HepG2 (cell line): ENCODE results near the gene PARP3. TPM values are rescaled to one million over a fixed set of nuclear protein-coding genes. Genes with fewer than 3 reads are reported as not detected.
A peak's percentile ranks its signal among the peaks of the same experiment; 100 is the strongest.

Experiments used
- AGO2 ChIP-seq: fragments of 200-400 bp; formaldehyde crosslinking; optimal IDR thresholded peaks from 2 replicates; pipeline ENCODE3; 2017; ENCODE audit warnings: mild to moderate bottlenecking, low read depth, low read length, moderate library complexity
- CBX2 ChIP-seq, 2 experiments: fragments of 200-600 bp in 1 of 2; sonication (generic); formaldehyde crosslinking in 1 of 2; IDR thresholded peaks; 2 replicates each; pipeline versions ENCODE4 v1.7.0 to v1.8.1; 2018 to 2022; ENCODE audit warnings: low read depth in 2 of 2, low read length in 1 of 2, mild to moderate bottlenecking in 1 of 2, missing genetic modification reagents in 1 of 2
- CEBPB ChIP-seq: IDR thresholded peaks from 2 replicates; pipeline ENCODE4 v1.6.1; 2011; ENCODE audit warnings: low read depth, low read length, improper control_type of control experiment, borderline replicate concordance
- DPF2 ChIP-seq: sonication (generic); formaldehyde crosslinking; IDR thresholded peaks from 2 replicates; pipeline ENCODE4 v1.4.0; 2020; ENCODE audit warnings: mild to moderate bottlenecking, low read depth, missing genetic modification reagents, borderline replicate concordance
- EHMT2 ChIP-seq: fragments of 200-600 bp; sonication (generic); IDR thresholded peaks from 2 replicates; pipeline ENCODE4 v1.7.0; 2017; ENCODE audit warnings: antibody characterized with exemption, low read depth, low read length, borderline replicate concordance
- GABPB1 ChIP-seq: IDR thresholded peaks from 2 replicates; pipeline ENCODE4 v1.6.1; 2016; ENCODE audit warnings: mild to moderate bottlenecking, missing genetic modification reagents, moderate library complexity, missing compliant biosample characterization
- LCORL ChIP-seq, 2 experiments: fragments of 450-650 bp in 1 of 2; sonication (generic) in 1 of 2; formaldehyde crosslinking in 1 of 2; IDR thresholded peaks; 2 replicates each; pipeline versions ENCODE4 v1.5.0 to v1.6.1; 2017 to 2020; ENCODE audit warnings: antibody characterized with exemption in 1 of 2, missing genetic modification reagents in 1 of 2
- SIN3A ChIP-seq: IDR thresholded peaks from 2 replicates; pipeline ENCODE4 v1.6.1; 2011; ENCODE audit warnings: low read depth, mild to moderate bottlenecking, control low read depth, low read length, borderline replicate concordance
- SMAD3 ChIP-seq: sonication (generic); formaldehyde crosslinking; IDR thresholded peaks from 2 replicates; pipeline ENCODE4 v1.4.0; 2020; ENCODE audit warnings: missing genetic modification reagents
- SMARCE1 ChIP-seq: fragments of 450-650 bp; IDR thresholded peaks from 2 replicates; pipeline ENCODE4 v1.6.1; 2017; ENCODE audit warnings: borderline replicate concordance
- ZMYM2 ChIP-seq: sonication (generic); formaldehyde crosslinking; IDR thresholded peaks from 2 replicates; pipeline ENCODE4 v1.8.0; 2022; ENCODE audit warnings: mild to moderate bottlenecking, missing genetic modification reagents
- ZNF17 ChIP-seq: sonication (generic); formaldehyde crosslinking; IDR thresholded peaks from 2 replicates; pipeline ENCODE4 v1.5.0; 2020; ENCODE audit warnings: mild to moderate bottlenecking, missing genetic modification reagents
- ZNF253 ChIP-seq: sonication (generic); formaldehyde crosslinking; IDR thresholded peaks from 2 replicates; pipeline ENCODE4 v1.8.0; 2022; ENCODE audit warnings: mild to moderate bottlenecking, missing genetic modification reagents, borderline replicate concordance
- ZNF468 ChIP-seq: sonication (generic); formaldehyde crosslinking; IDR thresholded peaks from 2 replicates; pipeline ENCODE4 v1.8.0; 2022; ENCODE audit warnings: mild to moderate bottlenecking, moderate library complexity, missing genetic modification reagents
- ZNF501 ChIP-seq: sonication (generic); formaldehyde crosslinking; IDR thresholded peaks from 2 replicates; pipeline ENCODE4 v1.5.1; 2020; ENCODE audit warnings: mild to moderate bottlenecking, moderate library complexity, missing genetic modification reagents
- ZNF629 ChIP-seq: sonication (generic); formaldehyde crosslinking; conservative IDR thresholded peaks from 2 replicates; pipeline ENCODE4 v1.5.0; 2020; ENCODE audit warnings: missing genetic modification reagents
- ZNF709 ChIP-seq: sonication (generic); formaldehyde crosslinking; IDR thresholded peaks from 2 replicates; pipeline ENCODE4 v1.5.0; 2020; ENCODE audit warnings: mild to moderate bottlenecking, missing genetic modification reagents
- ZNF773 ChIP-seq: sonication (generic); formaldehyde crosslinking; IDR thresholded peaks from 2 replicates; pipeline ENCODE4 v1.4.0; 2020; ENCODE audit warnings: missing genetic modification reagents, borderline replicate concordance
- polyA plus RNA-seq, 8 experiments: library from polyadenylated mRNA; depleted of rRNA in 3 of 8; stranded (reverse) in 7 of 8; unstranded in 1 of 8; fragments of >200 nt; fragmentation: Illumina TruSeq in 4 of 8; extraction: Trizol in 4 of 8; gene quantifications; 2 replicates each; pipeline versions ENCODE4 v1.2.1 to v1.2.3, GENCODE V29; 2011 to 2016; ENCODE audit warnings: low read depth in 4 of 8, missing spikeins in 1 of 8, mixed read lengths in 1 of 8; ENCODE audit not compliant: insufficient read depth in 1 of 8
- total RNA-seq, 5 experiments: library from RNA; depleted of rRNA; stranded (reverse); fragments of >200 nt; fragmentation: Illumina TruSeq; extraction: Trizol; gene quantifications; 2 replicates each; pipeline ENCODE4 v1.2.3, GENCODE V29; 2016; ENCODE audit warnings: low read depth in 1 of 5
- TF ChIP-seq, protein P1 (sequence below): sonication (generic); formaldehyde crosslinking; IDR thresholded peaks from 2 replicates; pipeline ENCODE4 v1.8.0; 2022; ENCODE audit warnings: missing genetic modification reagents, mild to moderate bottlenecking, borderline replicate concordance
- TF ChIP-seq, protein P2 (sequence below): sonication (generic); formaldehyde crosslinking; IDR thresholded peaks from 2 replicates; pipeline ENCODE4 v1.4.0; 2020; ENCODE audit warnings: missing genetic modification reagents, borderline replicate concordance
- TF ChIP-seq, protein P3 (sequence below): sonication (generic); formaldehyde crosslinking; IDR thresholded peaks from 2 replicates; pipeline ENCODE4 v1.4.0; 2020; ENCODE audit warnings: mild to moderate bottlenecking, missing genetic modification reagents
- TF ChIP-seq, protein P4 (sequence below): IDR thresholded peaks from 2 replicates; pipeline ENCODE4 v1.6.1; 2016; ENCODE audit warnings: low read depth, borderline replicate concordance

Gene PARP3
- total and polyA plus RNA-seq, 2 of the 13 experiments (the other 11 are each of a cell fraction or from before 2014, with no cell fraction given), result 11.2 to 21.5 TPM

DNA sequence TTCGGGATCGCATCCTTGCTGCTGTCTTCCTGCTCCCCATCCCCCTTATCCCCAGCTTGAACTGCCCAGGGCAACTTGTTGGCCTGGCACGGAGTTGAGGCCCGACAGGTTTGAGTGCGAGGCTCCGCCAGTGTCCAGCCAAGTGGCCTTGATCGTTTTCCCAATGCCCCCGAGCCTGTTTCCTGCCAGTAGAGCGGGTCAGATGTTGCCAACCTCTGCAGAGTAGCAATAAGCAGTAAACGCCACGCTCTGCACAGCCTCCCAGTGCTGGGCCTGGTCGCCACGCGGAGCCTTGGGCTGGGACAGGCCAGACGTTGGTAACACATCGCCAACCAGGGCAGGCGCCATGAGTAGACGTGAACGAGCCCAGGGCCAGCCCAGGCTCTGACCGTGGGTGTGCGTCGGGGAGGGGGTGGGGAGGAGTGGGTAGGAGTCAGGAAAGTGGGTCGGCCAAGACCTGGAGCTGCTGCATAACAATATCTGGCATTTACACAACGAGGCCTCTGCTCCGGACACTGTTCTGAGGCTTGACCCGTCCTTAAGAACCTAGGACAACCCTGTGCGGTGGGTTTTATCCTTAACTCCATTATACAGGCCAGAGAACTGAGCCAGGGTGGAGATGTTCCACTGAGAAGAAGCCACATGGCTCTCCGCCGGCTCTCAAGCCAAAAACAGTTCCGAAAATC, 32.3 kb downstream of the PARP3 start (continued):
- TF ChIP-seq ZNF501, result peak; percentile 32; the same call in 1 of the 2 replicates
- TF ChIP-seq CBX2 (IDR thresholded peaks at IDR 0.05; ENCODE audit: low read depth, low read length), result no peak
- TF ChIP-seq CBX2 (CRISPR knock-in tag; IDR thresholded peaks at IDR 0.05; ENCODE audit: low read depth), result no peak
- no peak for TF ChIP-seq SIN3A
- TF ChIP-seq SMARCE1, result no peak
- TF ChIP-seq, protein P1, sequence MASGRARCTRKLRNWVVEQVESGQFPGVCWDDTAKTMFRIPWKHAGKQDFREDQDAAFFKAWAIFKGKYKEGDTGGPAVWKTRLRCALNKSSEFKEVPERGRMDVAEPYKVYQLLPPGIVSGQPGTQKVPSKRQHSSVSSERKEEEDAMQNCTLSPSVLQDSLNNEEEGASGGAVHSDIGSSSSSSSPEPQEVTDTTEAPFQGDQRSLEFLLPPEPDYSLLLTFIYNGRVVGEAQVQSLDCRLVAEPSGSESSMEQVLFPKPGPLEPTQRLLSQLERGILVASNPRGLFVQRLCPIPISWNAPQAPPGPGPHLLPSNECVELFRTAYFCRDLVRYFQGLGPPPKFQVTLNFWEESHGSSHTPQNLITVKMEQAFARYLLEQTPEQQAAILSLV (CRISPR knock-in tag), result no peak
- TF ChIP-seq, protein P2, sequence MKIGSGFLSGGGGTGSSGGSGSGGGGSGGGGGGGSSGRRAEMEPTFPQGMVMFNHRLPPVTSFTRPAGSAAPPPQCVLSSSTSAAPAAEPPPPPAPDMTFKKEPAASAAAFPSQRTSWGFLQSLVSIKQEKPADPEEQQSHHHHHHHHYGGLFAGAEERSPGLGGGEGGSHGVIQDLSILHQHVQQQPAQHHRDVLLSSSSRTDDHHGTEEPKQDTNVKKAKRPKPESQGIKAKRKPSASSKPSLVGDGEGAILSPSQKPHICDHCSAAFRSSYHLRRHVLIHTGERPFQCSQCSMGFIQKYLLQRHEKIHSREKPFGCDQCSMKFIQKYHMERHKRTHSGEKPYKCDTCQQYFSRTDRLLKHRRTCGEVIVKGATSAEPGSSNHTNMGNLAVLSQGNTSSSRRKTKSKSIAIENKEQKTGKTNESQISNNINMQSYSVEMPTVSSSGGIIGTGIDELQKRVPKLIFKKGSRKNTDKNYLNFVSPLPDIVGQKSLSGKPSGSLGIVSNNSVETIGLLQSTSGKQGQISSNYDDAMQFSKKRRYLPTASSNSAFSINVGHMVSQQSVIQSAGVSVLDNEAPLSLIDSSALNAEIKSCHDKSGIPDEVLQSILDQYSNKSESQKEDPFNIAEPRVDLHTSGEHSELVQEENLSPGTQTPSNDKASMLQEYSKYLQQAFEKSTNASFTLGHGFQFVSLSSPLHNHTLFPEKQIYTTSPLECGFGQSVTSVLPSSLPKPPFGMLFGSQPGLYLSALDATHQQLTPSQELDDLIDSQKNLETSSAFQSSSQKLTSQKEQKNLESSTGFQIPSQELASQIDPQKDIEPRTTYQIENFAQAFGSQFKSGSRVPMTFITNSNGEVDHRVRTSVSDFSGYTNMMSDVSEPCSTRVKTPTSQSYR (CRISPR knock-in tag), result no peak
- TF ChIP-seq ZMYM2 (CRISPR knock-in tag), result no peak
- peak; percentile 28 for TF ChIP-seq ZNF629 (CRISPR knock-in tag)
- TF ChIP-seq ZNF709 (CRISPR knock-in tag), result no peak
- no peak for TF ChIP-seq ZNF468 (CRISPR knock-in tag)
- TF ChIP-seq ZNF253 (CRISPR knock-in tag), result no peak
- TF ChIP-seq LCORL (IDR thresholded peaks at IDR 0.05), result no peak
- TF ChIP-seq LCORL (CRISPR knock-in tag; IDR thresholded peaks at IDR 0.05), result no peak
- TF ChIP-seq CEBPB, result no peak
- TF ChIP-seq DPF2, result no peak
- TF ChIP-seq ZNF773 (CRISPR knock-in tag), result no peak
- TF ChIP-seq, protein P3, sequence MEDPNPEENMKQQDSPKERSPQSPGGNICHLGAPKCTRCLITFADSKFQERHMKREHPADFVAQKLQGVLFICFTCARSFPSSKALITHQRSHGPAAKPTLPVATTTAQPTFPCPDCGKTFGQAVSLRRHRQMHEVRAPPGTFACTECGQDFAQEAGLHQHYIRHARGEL, result no peak
- 0 out of 2 replicates have a peak, but pooled peaks have one; percentile 8 for TF ChIP-seq SMAD3 (CRISPR knock-in tag)
- TF ChIP-seq GABPB1 (CRISPR knock-in tag), result no peak
- peak; percentile 81 for TF ChIP-seq AGO2
- TF ChIP-seq ZNF17 (CRISPR knock-in tag), result no peak
- no peak for TF ChIP-seq EHMT2
- TF ChIP-seq, protein P4, sequence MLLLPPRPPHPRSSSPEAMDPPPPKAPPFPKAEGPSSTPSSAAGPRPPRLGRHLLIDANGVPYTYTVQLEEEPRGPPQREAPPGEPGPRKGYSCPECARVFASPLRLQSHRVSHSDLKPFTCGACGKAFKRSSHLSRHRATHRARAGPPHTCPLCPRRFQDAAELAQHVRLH, result no peak
